ENCODE results near the gene PRPS1. TPM values are rescaled to one million over a fixed set of nuclear protein-coding genes. Genes with fewer than 3 reads are reported as not detected.
"Not testable (repeated sequence)": the region's sequence is repeated elsewhere in the genome, so short reads cannot be mapped to it uniquely, and the experiment has no call there.

Gene PRPS1
- polyA plus RNA-seq, 3 donors: 10.4 to 11.8 (median 11.4) TPM

DNA sequence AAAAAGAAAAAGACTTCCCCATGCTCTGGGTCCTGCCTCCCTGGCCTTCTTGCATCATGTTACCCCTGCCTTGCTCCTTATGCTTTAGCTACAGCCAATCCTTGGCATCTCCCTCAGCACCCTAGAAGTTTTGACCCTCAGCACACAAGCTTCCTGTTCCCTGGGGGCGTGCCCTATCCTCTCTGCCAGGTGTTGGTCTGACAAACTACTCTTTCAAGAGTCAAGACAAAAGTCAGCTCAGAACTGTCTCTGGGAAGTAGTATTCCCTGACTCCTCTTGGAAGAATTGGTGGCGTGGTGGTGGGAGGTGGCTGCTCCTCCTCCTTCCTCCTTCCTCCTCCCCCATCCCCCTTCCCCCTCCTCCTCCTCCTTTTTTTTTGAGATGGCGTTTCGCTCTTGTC is 41.0 kb downstream of the PRPS1 start:
- Mint-ChIP-seq H3K36me3 (peaks cover 0 to 4% of the 10 kb centered on the region in 2 donors), H3K4me3 (no peak overlapping the region), H3K27ac (no peak overlapping the region), H3K27me3 (ENCODE audit: low read depth in 3 of 3) (no peaks in the 10 kb centered on the region), H3K9me3 (no peaks in the 10 kb centered on the region), H3K4me1 (peaks cover 13% of the 10 kb centered on the region)
- Histone ChIP-seq H4K20me1 (ENCODE audit: insufficient read depth, low read length) (no peaks in the 10 kb centered on the region), H3K4me1 (ENCODE audit: control insufficient read depth in 1 of 2, insufficient read depth in 2 of 2, low read length in 2 of 2) (peaks cover 15 to 16% of the 10 kb centered on the region in 2 donors), H3K36me3 (replicated peaks in 1 of 2; ENCODE audit: control insufficient read depth in 1 of 2, insufficient read depth in 2 of 2, low read length in 2 of 2) (peaks cover 0 to 2% of the 10 kb centered on the region in 2 donors), H3K9ac (ENCODE audit: insufficient read depth, low read length, poor library complexity, severe bottlenecking) (no peak overlapping the region), H3K4me2 (replicated peaks; ENCODE audit: extremely low read depth, low read length, poor library complexity, severe bottlenecking) (no peak overlapping the region), H3K27me3 (ENCODE audit: control insufficient read depth in 2 of 2, insufficient read depth in 2 of 2, low read length in 2 of 2) (no peaks in the 10 kb centered on the region), H2AFZ (ENCODE audit: insufficient read depth, low read depth, low read length, poor library complexity, severe bottlenecking) (no peak overlapping the region), H3K27ac (ENCODE audit: low read depth in 1 of 2, low read length in 2 of 2) (no peak overlapping the region), H3K4me3 (replicated peaks in 1 of 3; ENCODE audit: low read depth in 2 of 3, low read length in 3 of 3) (no peak overlapping the region), H3K9me3 (replicated peaks in 1 of 2; ENCODE audit: control insufficient read depth in 1 of 2, insufficient read depth in 1 of 2, low read length in 2 of 2) (no peaks in the 10 kb centered on the region), H3K79me2 (ENCODE audit: insufficient read depth, low read length) (peaks cover 4% of the 10 kb centered on the region)
- no CpG with 5 or more reads among the region's 4 CpGs for whole genome bisulfite sequencing (ENCODE audit: insufficient coverage)
- no peak for DNase-seq
- intact Hi-C loops (cut with micrococcal nuclease): no loop called here
- TF ChIP-seq, protein P1, sequence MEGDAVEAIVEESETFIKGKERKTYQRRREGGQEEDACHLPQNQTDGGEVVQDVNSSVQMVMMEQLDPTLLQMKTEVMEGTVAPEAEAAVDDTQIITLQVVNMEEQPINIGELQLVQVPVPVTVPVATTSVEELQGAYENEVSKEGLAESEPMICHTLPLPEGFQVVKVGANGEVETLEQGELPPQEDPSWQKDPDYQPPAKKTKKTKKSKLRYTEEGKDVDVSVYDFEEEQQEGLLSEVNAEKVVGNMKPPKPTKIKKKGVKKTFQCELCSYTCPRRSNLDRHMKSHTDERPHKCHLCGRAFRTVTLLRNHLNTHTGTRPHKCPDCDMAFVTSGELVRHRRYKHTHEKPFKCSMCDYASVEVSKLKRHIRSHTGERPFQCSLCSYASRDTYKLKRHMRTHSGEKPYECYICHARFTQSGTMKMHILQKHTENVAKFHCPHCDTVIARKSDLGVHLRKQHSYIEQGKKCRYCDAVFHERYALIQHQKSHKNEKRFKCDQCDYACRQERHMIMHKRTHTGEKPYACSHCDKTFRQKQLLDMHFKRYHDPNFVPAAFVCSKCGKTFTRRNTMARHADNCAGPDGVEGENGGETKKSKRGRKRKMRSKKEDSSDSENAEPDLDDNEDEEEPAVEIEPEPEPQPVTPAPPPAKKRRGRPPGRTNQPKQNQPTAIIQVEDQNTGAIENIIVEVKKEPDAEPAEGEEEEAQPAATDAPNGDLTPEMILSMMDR (IDR thresholded peaks at IDR 0.05): no peak

DNA sequence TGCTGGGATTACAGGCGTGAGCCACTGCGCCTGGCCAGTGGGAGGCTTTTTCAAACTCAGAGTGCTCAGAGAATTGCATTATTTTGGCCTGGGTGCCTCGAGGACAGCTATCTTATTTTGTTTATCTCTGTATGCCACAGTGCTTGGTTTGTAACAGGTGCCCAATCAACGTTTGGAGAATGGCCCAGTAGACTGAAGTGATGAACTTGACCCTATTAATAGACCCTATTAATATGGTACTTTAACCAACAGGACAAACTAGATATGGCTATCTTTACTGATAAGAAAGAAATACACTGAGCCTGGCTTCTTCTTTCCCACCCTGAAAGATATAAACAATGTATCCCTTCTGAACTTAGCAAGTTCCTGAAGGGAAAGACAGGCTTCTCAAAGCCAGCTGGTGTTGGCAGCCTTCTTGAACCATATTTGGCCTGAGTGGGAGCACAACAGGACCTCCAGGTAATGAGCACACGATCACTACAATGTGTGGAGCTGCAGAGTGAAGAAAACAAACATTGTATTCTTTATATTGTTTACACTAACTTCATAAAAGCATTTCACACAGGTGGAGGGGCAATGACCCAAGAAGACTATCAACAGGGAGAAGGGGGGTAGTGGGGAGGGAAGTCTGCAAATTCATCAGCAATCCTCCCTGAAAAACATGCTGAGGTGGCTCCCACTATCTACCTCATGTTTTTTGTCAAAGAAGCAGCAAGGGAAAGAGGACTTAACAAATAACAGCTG is 41.7 kb downstream of the PRPS1 start:
- H3K4me3 Mint-ChIP-seq: no peak overlapping the region
- Histone ChIP-seq H3K27ac (ENCODE audit: low read depth in 1 of 2, low read length in 2 of 2) (no peak overlapping the region), H3K4me1 (ENCODE audit: control insufficient read depth in 1 of 2, insufficient read depth in 2 of 2, low read length in 2 of 2) (peaks cover 22 to 24% of the 10 kb centered on the region in 2 donors), H4K20me1 (ENCODE audit: insufficient read depth, low read length) (no peaks in the 10 kb centered on the region), H3K36me3 (replicated peaks in 1 of 2; ENCODE audit: control insufficient read depth in 1 of 2, insufficient read depth in 2 of 2, low read length in 2 of 2) (peaks cover 0 to 2% of the 10 kb centered on the region in 2 donors), H3K79me2 (ENCODE audit: insufficient read depth, low read length) (peaks cover 4% of the 10 kb centered on the region), H3K9me3 (replicated peaks in 1 of 2; ENCODE audit: control insufficient read depth in 1 of 2, insufficient read depth in 1 of 2, low read length in 2 of 2) (no peaks in the 10 kb centered on the region), H3K4me2 (replicated peaks; ENCODE audit: extremely low read depth, low read length, poor library complexity, severe bottlenecking) (no peak overlapping the region), H3K9ac (ENCODE audit: insufficient read depth, low read length, poor library complexity, severe bottlenecking) (no peak overlapping the region), H3K4me3 (replicated peaks in 1 of 3; ENCODE audit: low read depth in 2 of 3, low read length in 3 of 3) (no peak overlapping the region), H2AFZ (ENCODE audit: insufficient read depth, low read depth, low read length, poor library complexity, severe bottlenecking) (no peak overlapping the region), H3K27me3 (ENCODE audit: control insufficient read depth in 2 of 2, insufficient read depth in 2 of 2, low read length in 2 of 2) (no peaks in the 10 kb centered on the region)
- H3K4me1 Mint-ChIP-seq: peaks cover 21% of the 10 kb centered on the region
- WGBS (ENCODE audit: insufficient coverage): no CpG with 5 or more reads among the region's 5 CpGs
- H3K36me3 Mint-ChIP-seq: no peaks in the 10 kb centered on the region
- TF ChIP-seq, protein P1 (IDR thresholded peaks at IDR 0.05): no peak
- H3K27me3 Mint-ChIP-seq (ENCODE audit: low read depth in 3 of 3): peaks cover 0 to 2% (median under 1%) of the 10 kb centered on the region in 3 donors
- H3K27ac Mint-ChIP-seq: no peak overlapping the region
- DNase-seq: no peak
- intact Hi-C loops (cut with micrococcal nuclease): no loop called here
- H3K9me3 Mint-ChIP-seq: no peaks in the 10 kb centered on the region

DNA sequence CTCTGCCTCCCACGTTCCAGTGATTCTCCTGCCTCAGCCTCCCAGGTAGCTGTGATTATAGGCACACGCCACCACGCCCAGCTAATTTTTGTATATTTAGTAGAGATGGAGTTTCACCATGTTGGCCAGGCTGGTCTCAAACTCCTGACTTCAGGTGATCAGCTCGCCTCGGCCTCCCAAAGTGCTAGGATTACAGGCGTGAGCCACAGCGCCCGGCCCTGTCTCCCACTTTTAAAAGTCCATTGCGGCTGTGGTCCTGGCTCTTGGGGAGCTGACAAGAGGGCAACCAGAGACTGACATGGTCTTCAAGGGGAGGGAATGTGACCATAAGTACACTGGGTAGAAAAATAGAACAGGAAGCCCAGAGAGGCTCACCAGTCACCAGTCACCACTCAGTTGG is 42.9 kb downstream of the PRPS1 start:
- H3K4me2 ChIP-seq (replicated peaks; ENCODE audit: extremely low read depth, low read length, poor library complexity, severe bottlenecking); intact Hi-C loops (cut with micrococcal nuclease); H3K9me3 ChIP-seq (replicated peaks in 1 of 2; ENCODE audit: control insufficient read depth in 1 of 2, insufficient read depth in 1 of 2, low read length in 2 of 2); DNase-seq; H2AFZ ChIP-seq (ENCODE audit: insufficient read depth, low read depth, low read length, poor library complexity, severe bottlenecking); H3K27me3 ChIP-seq (ENCODE audit: control insufficient read depth in 2 of 2, insufficient read depth in 2 of 2, low read length in 2 of 2); H3K36me3 Mint-ChIP-seq; H4K20me1 ChIP-seq (ENCODE audit: insufficient read depth, low read length); H3K27me3 Mint-ChIP-seq (ENCODE audit: low read depth in 3 of 3); H3K9ac ChIP-seq (ENCODE audit: insufficient read depth, low read length, poor library complexity, severe bottlenecking); H3K4me3 Mint-ChIP-seq; H3K27ac ChIP-seq (ENCODE audit: low read depth in 1 of 2, low read length in 2 of 2); H3K36me3 ChIP-seq (replicated peaks in 1 of 2; ENCODE audit: control insufficient read depth in 1 of 2, insufficient read depth in 2 of 2, low read length in 2 of 2); H3K9me3 Mint-ChIP-seq; H3K27ac Mint-ChIP-seq; H3K4me3 ChIP-seq (replicated peaks in 1 of 3; ENCODE audit: low read depth in 2 of 3, low read length in 3 of 3); H3K79me2 ChIP-seq (ENCODE audit: insufficient read depth, low read length): not testable (repeated sequence)
- WGBS (ENCODE audit: insufficient coverage): 100% methylated on average over 7 of the region's 9 CpGs
- peaks cover 34 to 36% of the 10 kb centered on the region in 2 donors for H3K4me1 ChIP-seq (ENCODE audit: control insufficient read depth in 1 of 2, insufficient read depth in 2 of 2, low read length in 2 of 2)
- H3K4me1 Mint-ChIP-seq: peaks cover 31% of the 10 kb centered on the region

Measured in CD14-positive monocyte (primary cell).